GM21447 (cell line): ENCODE results near the gene MAPK12.

Experiments used
- ATAC-seq: cut with Tn5 transposase; IDR thresholded peaks from one replicate; pipeline ENCODE4 v1.9.1; 2021; ENCODE audit not compliant: unreplicated experiment

The MAPK12 gene

DNA sequence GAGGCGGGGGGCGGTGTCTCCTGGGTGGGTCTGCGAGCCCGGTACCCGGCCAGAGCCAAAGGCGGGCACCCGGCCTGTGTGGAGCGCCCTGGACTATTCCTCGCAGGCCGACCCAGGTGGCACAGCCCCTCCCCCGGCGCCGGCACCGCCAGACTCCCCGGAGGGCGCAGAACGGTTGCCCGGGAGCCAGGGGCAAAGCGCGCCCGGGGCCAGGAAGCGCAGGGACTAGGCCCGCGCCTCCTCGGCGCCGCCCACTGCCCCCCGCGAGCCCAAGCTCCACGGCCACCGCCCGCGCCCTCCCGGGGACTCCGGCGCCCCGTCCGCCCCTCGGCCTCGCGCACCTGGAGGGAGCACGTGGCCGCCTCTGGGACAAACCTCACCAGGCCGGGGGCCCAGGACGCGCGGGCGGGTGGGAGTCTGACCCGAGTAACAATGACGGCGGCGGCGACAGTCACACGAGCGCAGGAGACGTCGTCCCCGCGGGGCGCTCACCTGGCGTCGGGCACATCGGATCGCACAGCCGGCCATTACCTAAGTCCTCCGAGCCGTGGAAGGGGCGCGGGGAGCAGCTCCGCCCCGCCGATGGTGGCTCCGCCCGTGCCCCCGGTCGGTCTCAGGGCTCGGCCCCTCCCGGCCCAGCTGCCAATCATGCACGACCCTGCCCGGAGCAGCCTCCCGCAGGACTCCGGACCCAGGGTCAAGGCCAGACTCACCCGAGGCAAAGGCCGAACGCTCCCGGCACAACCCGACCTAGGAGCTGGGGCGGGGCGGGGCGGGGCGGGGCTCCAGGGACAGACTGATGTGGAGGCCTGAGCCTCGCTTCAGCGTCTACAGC lies 38.5 kb upstream of the MAPK12 start:
- no peak for ATAC-seq

DNA sequence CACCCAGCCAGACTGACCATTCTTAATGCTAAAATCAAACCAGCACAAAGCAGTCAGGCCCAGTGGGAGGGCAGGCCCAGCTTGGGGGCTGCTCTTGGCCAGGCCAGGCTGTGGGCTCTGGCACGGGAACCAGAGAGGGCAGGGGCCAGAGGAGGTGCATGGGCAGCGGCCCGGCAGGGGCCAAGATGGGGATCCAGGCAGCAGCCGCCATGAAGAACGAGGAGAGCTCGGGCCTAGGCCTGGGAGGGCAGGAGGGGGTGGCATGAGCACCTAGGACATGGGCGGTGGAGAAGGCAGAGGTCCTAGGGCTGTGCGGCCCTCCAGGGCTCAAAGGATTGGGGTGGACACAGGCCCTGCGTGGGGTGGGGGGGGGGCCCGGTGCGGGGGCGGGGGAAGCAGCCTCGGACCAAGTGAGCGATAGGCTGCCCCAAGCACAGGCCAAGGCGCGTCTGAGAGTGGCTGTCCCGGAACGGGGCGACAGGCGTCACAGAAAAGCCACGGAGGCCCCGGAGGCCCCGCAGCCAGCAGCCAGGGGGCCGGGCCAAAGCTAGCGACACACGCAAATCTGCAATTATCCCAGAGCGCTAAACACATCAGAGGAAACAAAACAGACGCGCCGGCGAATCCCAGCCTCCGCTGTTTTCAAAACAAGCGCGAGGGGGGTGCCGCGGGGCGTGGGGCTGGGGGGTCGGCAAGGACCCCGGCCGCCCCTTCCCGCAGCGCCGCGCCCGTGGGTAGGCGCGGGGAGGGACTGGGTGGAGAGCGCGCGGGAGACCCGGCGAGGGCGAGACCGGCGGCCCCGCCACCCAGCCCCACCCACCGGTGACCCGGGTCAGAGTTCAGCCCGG lies 37.7 kb upstream of the MAPK12 start:
- no peak for ATAC-seq

DNA sequence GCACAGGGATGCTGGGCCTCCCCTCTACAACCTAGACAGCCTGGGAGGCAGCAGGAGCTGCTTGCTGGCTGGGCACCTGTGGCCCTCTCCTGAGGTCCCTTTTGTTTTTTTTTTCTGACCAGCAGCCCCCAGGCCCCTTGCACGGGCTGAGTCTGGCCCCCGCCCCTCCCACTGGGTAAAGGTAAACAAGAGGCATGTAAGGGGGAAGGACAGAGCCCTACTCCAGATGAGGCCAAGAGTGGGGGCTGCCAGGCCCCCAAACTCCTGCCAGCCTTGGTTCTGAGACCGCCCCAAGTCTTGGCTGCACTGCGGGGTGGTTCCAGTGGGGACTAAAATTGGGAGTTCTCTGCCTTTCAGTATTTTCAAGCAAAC lies 36.8 kb upstream of the MAPK12 start:
- no peak for ATAC-seq

DNA sequence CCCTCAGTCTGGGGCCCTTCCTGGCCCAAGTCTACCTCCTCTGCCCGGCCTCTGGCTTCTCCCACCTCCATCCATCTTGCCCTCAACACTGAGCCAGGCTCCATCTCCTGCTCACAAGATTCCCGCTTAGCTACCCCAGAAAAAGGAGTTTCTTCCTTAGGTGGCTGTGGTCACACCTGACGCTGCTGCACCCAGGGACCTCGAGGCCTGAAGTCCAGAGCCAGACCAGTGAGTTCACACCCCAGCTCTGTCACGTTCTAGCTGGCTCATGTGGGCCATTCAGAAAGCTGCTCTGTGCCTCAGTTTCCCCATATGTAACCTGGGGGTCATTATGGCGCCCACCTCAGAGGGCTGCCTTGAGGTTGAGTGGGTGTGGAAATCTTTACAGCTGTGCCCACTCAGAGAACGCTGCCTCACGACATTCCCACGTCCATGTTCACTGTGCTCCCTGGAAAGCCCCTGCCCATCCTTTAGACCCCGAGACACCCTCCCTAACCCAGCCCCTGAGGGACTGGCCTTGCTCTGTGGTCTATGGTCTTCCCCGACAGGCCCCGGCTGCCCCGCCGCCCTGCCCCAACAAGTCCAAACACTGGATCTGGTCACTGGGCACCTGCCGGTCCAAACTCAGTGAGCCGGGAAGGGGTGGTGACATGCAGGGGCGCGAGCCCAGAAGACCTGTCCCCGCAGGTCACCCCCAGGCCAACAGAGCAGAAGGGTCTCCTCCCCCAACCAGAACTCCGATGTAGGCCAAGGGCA lies 36.2 kb upstream of the MAPK12 start:
- ATAC-seq, result no peak

DNA sequence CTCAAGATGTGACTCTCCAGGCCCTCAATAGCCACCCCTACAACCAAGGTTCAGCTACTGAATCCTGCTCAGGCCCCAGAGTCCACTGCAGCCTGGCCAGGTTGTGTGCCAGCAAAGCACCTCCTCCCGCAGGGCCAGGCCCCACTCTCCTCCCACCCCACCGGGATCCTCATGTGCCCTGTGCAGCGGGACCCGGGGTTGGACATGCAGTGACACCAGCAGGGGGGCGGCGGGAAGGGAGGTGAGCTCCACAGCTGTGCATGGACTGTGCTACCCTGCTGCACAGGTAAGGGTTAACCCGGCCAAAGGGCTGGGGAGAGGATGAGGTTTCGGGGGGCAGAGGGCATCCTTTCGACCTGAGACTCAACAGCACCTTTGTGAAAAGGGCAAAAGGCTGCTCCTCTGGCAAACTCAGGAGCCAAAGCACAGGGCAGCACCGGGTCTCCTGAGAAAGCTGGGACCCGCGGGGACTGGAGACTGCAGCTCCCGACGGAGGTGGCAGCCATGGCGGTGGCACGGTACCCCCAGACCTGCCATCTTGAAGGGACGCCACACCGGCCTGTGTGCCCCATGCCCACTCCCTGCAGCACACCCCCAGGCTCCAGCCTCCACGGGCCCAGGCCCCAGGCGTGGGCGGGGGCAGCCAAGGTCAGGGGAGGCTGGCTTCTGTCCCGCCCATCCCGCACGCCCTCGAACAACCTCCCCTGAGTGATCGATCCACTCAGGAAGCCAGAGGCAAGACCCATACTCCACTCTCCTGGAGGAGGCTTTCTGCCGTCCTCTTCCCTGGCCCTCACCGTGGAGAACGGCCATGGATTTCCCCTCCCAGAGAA lies 35.4 kb upstream of the MAPK12 start:
- ATAC-seq, result no peak

DNA sequence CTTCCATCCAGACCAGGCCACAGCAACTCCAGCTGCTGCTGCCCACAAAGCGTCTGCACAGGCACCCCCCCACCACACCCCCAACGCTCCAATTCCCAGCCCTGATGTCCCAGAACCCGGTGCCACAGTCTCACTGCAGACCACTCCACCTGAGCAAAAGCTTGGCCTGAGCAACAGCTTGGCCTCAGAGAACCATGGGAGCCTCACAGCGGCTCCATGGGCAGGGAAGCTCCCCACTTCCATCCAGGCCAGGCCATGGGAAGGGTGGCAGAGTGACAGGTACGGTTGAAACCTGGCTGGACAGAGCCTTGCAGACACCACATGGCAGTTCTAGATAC lies 32.8 kb upstream of the MAPK12 start:
- no peak for ATAC-seq

DNA sequence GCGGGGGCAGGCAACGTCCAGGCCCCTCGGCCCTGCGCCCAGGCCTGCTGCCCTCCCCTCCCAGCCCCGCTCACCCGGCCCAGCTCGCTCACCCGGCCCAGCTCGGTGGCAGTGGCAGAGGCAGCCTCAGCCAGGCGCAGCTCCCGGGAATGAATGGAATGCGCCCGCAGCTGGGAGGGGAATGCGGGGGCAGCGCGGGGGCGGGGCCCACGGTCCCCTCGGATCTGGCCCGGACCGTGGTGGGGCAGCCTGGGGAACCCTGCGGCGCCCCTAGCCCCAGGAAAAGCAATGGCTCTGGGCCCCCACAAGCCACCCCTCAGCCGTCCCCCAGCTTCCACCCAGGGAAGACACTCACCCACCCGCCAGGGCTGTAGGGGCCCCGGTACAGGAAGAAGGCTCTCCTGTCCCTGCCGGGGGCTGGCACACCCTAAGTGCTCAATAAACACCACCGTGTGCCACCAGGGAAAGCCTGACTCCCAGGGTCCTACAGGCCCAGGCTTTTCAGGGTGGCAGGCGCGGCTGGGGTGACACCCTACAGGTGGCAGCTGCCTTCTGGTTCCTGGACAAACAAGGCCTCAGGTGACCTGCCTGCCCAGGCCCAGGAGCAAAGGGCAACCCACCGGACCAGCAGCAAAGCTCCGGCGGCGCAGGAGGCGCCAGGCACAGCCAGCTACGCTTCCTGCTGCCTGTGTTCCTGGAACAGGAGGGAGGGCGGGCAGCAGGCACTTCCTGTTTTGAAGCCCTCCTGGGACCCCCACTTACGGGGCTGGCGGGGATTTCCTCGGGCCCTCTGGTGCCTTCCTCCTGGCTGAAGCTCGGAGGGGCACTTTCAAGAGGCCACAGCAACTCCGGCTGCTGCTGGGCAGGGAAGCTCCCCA lies 32.2 kb upstream of the MAPK12 start:
- ATAC-seq, result no peak

DNA sequence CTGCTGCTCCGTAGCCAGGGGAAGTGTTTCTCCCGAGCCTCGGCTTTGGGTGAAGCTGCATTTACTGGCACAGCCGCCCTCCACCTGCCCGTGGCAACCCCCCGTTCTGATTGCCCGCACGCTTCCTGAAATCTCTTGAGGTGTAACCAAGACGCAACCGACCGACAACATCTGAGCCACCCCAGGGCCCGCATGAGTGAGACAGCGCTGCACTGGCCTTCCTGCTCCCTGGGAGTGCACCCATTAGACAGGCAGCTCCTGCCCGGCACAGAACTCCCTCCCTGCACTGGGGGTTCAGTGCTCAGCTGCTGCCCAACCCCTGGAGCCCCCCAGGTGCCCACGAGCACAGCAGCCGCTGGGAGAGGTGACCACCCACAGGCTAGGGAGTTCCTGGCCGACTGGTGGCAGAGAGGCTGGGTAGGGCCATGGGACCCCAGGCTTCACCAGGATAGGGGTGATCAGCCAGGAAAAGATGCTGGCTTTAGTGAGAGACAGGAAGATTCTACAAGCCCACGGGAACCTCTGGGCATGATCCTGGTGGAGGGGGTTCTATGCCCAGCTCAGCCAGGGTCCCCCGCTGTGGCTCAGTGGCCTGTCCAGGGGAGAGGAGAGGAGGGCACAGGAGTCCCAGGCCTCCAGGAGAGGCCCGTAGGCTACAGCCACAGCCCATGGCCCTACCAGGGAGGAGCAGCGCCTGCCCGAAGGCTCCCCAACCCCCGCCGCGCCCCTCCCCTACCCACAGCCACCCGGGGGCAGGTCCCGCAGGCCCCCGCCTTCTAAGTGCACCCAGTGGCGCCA lies 31.4 kb upstream of the MAPK12 start:
- ATAC-seq, result no peak

DNA sequence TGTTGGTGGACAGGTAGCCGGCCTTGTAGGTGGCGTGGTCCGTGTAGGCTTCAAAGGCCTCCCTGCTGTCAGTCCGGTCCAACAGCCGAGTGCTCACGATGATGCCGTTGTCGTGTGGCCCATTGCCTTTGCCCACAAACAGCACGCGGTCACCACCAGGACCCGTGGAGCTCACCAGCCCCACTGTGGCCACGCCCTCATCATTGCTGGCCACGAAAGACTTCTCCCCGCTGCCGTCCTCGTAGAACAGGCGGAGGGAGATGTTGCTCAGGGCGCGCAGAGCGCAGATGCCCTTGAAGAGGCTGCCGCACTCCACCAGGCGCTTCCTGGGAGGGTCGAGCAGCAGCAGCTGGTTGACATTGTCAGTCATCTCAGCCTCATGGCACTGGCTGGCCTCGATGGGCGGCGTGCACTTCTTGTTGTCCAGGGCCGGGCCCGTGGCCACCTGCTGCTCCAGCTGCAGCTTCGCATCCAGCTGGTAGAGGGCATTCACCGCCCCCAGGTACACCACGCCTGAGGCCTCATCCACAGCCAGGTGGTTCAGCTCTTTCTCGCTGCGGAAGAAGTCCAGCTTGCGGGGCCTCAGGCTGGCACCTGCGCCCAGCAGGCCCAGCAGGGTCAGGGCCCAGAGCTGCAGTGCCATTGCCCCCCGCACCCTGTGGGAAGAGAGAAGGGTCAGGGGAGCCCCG lies 28.6 kb upstream of the MAPK12 start:
- no peak for ATAC-seq

DNA sequence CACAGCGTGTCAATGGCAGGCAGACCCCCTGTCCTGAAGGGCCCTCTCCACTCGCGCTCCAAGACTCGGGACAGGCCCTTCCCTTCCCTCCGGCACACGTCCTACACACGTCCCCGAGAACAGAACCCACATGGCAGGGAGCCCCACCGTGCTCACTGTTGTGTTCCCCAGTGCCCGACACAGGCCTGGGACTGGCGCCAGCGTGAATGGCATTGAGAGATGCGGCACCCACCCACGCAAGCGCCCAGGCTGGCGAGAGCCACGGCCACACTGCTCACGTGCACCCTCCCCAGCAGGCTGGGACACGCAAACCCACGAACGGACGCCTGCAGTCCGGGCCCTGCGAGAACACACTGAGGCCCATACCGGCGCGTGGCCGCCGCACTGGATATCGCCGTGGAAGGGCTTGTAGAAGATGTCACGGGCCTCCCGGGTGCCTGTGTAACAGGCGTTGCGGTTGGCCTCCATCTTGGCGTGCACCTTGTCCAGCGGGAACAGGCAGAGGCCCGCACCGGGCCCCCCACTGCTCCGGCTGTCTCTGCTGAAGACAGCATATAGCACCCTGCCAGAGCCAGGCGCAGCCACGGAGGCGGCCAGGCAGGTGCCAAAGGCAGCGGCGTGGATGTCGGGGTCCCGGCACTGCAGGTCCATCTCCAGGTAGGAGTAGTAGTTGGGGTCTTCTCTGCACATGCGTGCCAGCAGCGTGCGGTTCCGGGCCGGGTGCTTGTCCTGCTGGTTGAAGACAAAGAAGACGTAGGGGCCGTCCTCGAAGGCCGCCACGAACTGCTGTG lies 27.9 kb upstream of the MAPK12 start:
- ATAC-seq, result no peak

DNA sequence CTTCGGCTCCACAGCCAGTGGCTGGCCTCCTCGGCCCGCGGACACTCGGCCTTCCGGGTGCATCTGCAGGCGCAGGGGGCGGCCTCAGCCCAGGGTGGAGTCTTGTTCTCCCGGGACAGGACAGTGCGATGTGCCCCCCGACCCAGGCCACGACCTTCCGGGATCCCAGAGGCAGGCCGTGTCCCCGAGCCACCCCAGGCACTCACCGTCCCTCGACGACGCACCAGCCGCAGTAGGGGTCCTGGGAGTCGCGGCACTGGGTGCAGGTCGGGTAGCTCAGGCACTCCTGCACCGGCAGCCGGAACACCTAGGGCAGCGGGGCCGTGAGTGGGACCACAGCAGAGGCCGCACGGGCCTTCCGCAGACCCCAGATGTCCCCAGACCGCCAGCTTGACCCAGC lies 26.2 kb upstream of the MAPK12 start:
- no peak for ATAC-seq

DNA sequence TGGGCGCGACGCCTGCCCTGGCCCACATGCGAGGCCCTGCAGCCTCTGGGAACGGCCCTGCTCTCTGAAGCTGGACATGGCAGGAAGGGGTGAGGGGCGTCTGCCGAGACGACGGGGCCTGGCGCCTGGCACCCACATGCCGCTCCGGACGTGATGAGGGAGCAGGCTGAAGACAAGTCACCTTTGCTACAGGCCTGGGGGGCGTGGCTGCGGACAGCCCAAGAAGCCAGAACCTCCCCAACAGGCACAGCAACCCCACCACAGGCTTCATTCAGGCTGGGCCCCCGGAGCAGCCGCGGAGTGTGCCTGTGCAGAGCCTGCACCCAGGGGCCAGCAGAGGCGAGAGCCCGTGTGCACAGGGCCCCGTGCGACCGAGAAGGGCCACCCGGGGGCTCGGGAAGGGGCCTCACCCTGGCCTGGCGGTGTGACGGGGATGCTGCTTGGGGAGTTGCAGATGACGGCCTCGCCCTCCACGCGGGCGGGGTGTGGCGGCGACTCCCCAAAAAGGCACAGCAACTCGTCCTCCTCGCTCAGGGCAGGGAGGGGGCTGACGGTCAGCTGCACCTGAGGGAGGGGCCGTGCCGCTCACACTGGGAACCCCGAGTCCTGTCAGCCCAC lies 25.3 kb upstream of the MAPK12 start:
- ATAC-seq, result no peak

DNA sequence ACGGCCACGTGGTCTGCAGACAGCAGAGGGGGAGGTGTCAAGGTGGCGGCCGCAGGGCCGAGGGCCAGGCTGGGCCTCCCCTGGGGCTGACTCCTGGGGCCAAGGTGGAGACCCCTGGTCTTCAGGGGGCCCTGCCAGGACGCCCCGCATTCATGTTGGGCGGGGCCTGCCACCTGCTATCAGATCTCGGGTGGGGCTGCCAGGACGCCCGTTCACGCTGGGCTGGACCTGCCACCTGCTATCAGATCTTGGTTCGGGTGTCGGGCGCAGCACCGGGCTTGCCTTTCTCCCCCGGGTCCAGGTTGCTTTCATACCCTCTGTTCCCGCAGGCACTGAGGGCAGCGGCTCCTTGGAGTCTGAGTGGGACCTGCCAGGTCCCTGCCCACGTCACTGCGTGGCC lies 24.8 kb upstream of the MAPK12 start:
- ATAC-seq, result no peak

DNA sequence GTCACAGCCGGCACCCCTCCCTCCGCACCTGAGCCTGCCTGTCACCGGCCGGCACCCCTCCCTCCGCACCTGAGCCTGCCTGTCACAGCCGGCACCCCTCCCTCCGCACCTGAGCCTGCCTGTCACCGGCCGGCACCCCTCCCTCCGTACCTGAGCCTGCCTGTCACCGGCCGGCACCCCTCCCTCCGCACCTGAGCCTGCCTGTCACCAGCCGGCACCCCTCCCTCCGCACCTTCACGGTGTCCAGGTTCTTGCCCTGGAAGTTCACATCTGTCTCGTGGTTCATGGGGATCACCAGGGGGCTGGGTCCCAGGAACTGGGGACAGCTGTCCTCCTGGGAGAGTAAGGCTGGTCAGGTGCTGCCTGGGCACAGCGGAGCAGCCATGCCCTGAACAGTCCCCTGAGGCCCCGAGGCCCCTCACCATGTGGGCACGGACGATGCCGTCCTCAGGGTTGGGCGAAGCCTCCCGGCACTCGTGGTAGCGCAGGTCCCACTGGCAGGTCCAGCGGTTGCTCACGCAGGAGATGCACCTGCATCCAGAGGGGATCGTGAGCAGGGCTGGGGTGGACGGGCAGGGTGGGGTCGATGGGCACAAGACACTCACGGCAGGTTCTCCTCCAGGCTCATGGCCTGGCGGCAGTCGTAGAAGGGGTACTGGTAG lies 24.2 kb upstream of the MAPK12 start:
- no peak for ATAC-seq

DNA sequence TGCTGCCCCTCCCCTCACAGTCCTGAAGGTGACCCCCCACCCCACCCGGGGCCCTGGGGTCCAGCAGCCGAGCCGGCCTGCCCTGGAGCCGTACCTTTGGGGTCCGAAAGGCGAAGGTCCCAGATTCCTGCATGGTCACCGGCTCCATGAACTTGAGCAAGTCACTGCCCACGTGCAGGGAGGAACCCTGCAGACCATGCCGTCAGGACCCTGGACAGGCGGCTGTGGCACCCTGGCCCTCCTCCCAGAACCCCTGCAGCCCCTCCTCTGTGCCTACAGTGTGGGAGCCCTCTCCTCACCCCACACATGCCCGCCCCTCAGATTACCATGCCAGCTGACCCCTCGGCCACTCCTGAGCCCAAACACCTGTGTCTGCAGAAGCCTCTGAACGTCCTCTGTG lies 23.0 kb upstream of the MAPK12 start:
- ATAC-seq, result no peak

DNA sequence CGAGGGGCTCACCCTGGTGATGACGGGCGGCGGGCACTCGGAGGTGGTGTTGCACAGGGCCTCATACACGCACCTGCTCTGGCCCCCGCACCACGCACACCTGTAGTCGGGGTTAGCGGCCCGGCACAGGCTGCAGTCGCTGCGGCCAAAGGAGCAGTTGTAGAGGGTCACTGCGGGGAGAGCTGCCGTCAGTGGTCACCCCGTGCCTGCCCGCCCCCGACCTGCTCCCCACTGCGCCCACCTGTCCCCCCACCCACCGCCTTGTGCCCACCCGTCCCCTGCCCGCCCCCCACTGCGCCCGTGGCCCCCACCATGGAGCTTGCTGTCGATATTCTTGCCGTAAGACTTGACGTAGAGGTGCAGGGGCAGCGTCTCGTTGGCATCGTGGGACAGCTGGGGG lies 22.3 kb upstream of the MAPK12 start:
- no peak for ATAC-seq
